Measurements from ENCODE around the gene USP22.
"Not testable (repeated sequence)": the region's sequence is repeated elsewhere in the genome, so short reads cannot be mapped to it uniquely, and the experiment has no call there.

Gene USP22

GRCh38 chr17:20988001-20988636, 54.7 kb downstream of the USP22 start:
- no peak for DNase-seq (ENCODE audit: low read depth)

- no peak for DNase-seq (ENCODE audit: low read depth)
Observed at GRCh38 chr17:20987511-20987910, 55.3 kb downstream of the USP22 start.

GRCh38 chr17:20986767-20987510, 55.9 kb downstream of the USP22 start:
- no peak for DNase-seq (ENCODE audit: low read depth)

- DNase-seq (ENCODE audit: low read depth) = no peak
Observed at GRCh38 chr17:20983359-20983637, 59.5 kb downstream of the USP22 start.

- DNase-seq (ENCODE audit: low read depth) = no peak
Observed at GRCh38 chr17:20982589-20983358, 60.0 kb downstream of the USP22 start.

- no peak for DNase-seq (ENCODE audit: low read depth)
Observed at GRCh38 chr17:20981046-20981920, 61.5 kb downstream of the USP22 start.

GRCh38 chr17:20979792-20980083, 63.1 kb downstream of the USP22 start:
- no peak for DNase-seq (ENCODE audit: low read depth)

- not testable (repeated sequence) for DNase-seq (ENCODE audit: low read depth)
Observed at GRCh38 chr17:20979007-20979791, 63.6 kb downstream of the USP22 start.

- not testable (repeated sequence) for DNase-seq (ENCODE audit: low read depth)
Observed at GRCh38 chr17:20977609-20978253, 65.1 kb downstream of the USP22 start.

GRCh38 chr17:20975566-20975965, 67.2 kb downstream of the USP22 start:
- no peak for DNase-seq (ENCODE audit: low read depth)

GRCh38 chr17:20970329-20970728, 72.5 kb downstream of the USP22 start:
- no peak for DNase-seq (ENCODE audit: low read depth)

- no peak for DNase-seq (ENCODE audit: low read depth)
Observed at GRCh38 chr17:20968913-20969616, 73.7 kb downstream of the USP22 start.

GRCh38 chr17:20967776-20968175, 75.0 kb downstream of the USP22 start:
- no peak for DNase-seq (ENCODE audit: low read depth)

- no peak for DNase-seq (ENCODE audit: low read depth)
Observed at GRCh38 chr17:20966870-20967269, 75.9 kb downstream of the USP22 start.

- no peak for DNase-seq (ENCODE audit: low read depth)
Observed at GRCh38 chr17:20965492-20965891, 77.3 kb downstream of the USP22 start.

- no peak for DNase-seq (ENCODE audit: low read depth)
Observed at GRCh38 chr17:20961586-20961985, 81.2 kb downstream of the USP22 start.

- DNase-seq (ENCODE audit: low read depth) = no peak
Observed at GRCh38 chr17:20960871-20961270, 81.9 kb downstream of the USP22 start.

- DNase-seq (ENCODE audit: low read depth) = no peak
Observed at GRCh38 chr17:20955427-20956323, 87.1 kb downstream of the USP22 start.

- no peak for DNase-seq (ENCODE audit: low read depth)
Observed at GRCh38 chr17:20954794-20955193, 88.0 kb downstream of the USP22 start.
